Endothelial cell (in vitro differentiated cells): ENCODE measurements around the gene CD58. TPM values are rescaled to one million over a fixed set of nuclear protein-coding genes. Genes with fewer than 3 reads are reported as not detected.
A peak's percentile ranks its signal among the peaks of the same experiment; 100 is the strongest.
"Not testable (repeated sequence)": the region's sequence is repeated elsewhere in the genome, so short reads cannot be mapped to it uniquely, and the experiment has no call there.

Source experiments
- DNase-seq: peaks from one replicate; pipeline ENCODE4 v3.0.0; 2021; ENCODE audit warnings: low spot score
- H3K27ac Mint-ChIP-seq: one replicate; pipeline ENCODE4 v1.8.0; 2021; ENCODE audit warnings: mixed read lengths, inconsistent platforms; ENCODE audit not compliant: unreplicated experiment
- H3K27me3 Mint-ChIP-seq: one replicate; pipeline ENCODE4 v1.8.0; 2021; ENCODE audit warnings: mild to moderate bottlenecking, moderate library complexity, mixed read lengths, inconsistent platforms; ENCODE audit not compliant: unreplicated experiment
- H3K36me3 Mint-ChIP-seq: one replicate; pipeline ENCODE4 v1.8.0; 2021; ENCODE audit warnings: mild to moderate bottlenecking, low read depth, mixed read lengths, inconsistent platforms; ENCODE audit not compliant: unreplicated experiment
- H3K4me1 Mint-ChIP-seq: one replicate; pipeline ENCODE4 v1.8.0; 2021; ENCODE audit warnings: mild to moderate bottlenecking, mixed read lengths, inconsistent platforms; ENCODE audit not compliant: unreplicated experiment
- H3K4me3 Mint-ChIP-seq: one replicate; pipeline ENCODE4 v1.8.0; 2021; ENCODE audit warnings: mild to moderate bottlenecking, mixed read lengths, inconsistent platforms; ENCODE audit not compliant: unreplicated experiment
- H3K9me3 Mint-ChIP-seq: one replicate; pipeline ENCODE4 v1.8.0; 2021; ENCODE audit warnings: mixed read lengths, inconsistent platforms; ENCODE audit not compliant: unreplicated experiment
- long read RNA-seq: library from polyadenylated mRNA; unstranded; transcript quantifications from one replicate; pipeline ENCODE4 v2.0.0, GENCODE V29; 2020; ENCODE audit not compliant: unreplicated experiment
- total RNA-seq: library from RNA; stranded (reverse); fragmentation: NEBNext Ultra II Directional; extraction: Animal tissue kit (Norgen Biotek cat#: 25700); gene quantifications from one replicate; pipeline ENCODE4 v1.2.1, GENCODE V29; 2021; ENCODE audit not compliant: unreplicated experiment
- TF ChIP-seq, protein P1 (sequence below): fragments of 200-600 bp; sonication (generic); IDR thresholded peaks from one replicate; pipeline ENCODE4 v1.5.0; 2021; ENCODE audit warnings: antibody characterized with exemption; ENCODE audit not compliant: unreplicated experiment

The CD58 gene, protein sequence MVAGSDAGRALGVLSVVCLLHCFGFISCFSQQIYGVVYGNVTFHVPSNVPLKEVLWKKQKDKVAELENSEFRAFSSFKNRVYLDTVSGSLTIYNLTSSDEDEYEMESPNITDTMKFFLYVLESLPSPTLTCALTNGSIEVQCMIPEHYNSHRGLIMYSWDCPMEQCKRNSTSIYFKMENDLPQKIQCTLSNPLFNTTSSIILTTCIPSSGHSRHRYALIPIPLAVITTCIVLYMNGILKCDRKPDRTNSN
- total RNA-seq, result 9.0 TPM
- long read RNA-seq, transcript CD58-202 (6 exons, 1,098 nt), result major isoform, 9 of 12 reads
- long read RNA-seq, partial matches to known transcripts, result 0 of 12 reads
- long read RNA-seq, other reads (novel, unspliced or antisense), result 3 of 12 reads

DNA sequence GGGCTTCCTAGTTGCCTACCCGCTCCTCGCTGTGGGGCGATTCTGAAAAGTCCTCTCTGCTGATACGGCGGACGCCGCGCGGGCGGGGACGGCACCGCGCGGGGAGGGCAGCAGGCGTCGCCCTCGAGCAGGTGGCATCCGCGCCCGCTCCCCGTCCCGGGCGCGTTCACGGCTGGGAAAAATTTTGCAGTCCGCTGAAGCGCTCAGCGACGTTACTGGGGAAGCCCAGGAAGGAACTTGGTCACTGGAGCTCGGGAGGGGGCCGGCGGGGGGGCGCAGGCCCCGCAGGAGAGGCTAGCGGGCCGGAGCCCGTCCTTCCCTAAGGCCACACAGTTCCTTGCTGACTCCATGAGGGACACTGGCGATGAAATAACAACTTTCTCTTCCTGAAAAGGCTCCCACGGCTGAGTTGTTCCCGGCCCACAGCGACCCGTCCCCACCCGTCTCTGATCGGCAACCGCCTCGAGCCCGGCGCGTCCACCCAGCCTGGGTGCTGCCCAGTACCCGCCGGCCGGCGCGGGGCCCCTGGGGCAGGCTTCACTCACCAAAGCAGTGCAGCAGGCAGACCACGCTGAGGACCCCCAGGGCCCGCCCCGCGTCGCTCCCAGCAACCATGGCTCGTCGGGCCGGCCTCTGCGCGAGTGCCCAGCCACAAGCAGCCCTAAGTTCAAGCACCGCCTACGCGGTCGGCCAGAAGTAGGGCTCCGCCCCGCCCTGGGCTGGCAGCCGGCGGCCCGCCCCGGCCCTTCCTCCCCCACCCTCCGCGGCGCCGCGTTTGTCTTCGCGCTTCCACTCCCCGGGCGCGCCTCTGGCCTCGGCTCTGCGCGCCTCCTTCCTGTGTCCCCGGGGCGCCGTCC lies at the start of gene CD58:
TSS of gene CD58 (minus strand) at position 669 of the 857 bp plus-strand sequence. CDS start at position 615, 54 bp downstream.
- Mint-ChIP-seq H3K4me3 (peak within 1 kb of the TSS; percentile 94), H3K4me1 (peaks cover 18% of the 10 kb centered on the region), H3K27ac (peak within 1 kb of the TSS; percentile 85), H3K9me3 (no peaks in the 10 kb centered on the region), H3K27me3 (peaks cover 6% of the 10 kb centered on the region), H3K36me3 (peaks cover 3% of the 10 kb centered on the region)
- TF ChIP-seq, protein P1, sequence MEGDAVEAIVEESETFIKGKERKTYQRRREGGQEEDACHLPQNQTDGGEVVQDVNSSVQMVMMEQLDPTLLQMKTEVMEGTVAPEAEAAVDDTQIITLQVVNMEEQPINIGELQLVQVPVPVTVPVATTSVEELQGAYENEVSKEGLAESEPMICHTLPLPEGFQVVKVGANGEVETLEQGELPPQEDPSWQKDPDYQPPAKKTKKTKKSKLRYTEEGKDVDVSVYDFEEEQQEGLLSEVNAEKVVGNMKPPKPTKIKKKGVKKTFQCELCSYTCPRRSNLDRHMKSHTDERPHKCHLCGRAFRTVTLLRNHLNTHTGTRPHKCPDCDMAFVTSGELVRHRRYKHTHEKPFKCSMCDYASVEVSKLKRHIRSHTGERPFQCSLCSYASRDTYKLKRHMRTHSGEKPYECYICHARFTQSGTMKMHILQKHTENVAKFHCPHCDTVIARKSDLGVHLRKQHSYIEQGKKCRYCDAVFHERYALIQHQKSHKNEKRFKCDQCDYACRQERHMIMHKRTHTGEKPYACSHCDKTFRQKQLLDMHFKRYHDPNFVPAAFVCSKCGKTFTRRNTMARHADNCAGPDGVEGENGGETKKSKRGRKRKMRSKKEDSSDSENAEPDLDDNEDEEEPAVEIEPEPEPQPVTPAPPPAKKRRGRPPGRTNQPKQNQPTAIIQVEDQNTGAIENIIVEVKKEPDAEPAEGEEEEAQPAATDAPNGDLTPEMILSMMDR, result peak; percentile 62
- DNase-seq, result peak; percentile 86

DNA sequence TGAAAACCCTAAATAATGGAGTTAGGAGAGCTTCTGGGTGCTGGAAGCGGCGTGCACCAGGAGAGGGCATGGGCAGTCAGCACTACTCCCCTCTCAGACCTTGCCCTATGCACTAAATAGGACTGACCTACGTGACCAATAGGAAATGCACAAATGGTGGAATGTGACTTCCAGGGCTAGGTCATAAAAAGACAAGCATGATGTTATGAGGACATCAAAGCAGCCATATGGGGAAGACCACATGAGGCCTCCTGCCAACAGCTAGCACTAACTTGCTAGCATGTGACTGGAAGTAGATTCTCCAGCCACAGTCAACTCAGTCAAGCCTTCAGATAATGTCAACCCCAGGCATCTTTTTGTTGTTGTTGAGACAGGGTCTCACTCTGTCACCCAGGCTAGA lies 49.6 kb upstream of the CD58 start:
- not testable (repeated sequence) for H3K36me3 Mint-ChIP-seq, H3K9me3 Mint-ChIP-seq, H3K4me1 Mint-ChIP-seq, DNase-seq, H3K4me3 Mint-ChIP-seq, H3K27ac Mint-ChIP-seq, H3K27me3 Mint-ChIP-seq

- not testable (repeated sequence) for H3K9me3 Mint-ChIP-seq, H3K27me3 Mint-ChIP-seq, H3K36me3 Mint-ChIP-seq, DNase-seq, H3K4me1 Mint-ChIP-seq, H3K4me3 Mint-ChIP-seq, H3K27ac Mint-ChIP-seq
Observed at GRCh38 chr1:116619106-116619505, 48.3 kb upstream of the CD58 start.

DNA sequence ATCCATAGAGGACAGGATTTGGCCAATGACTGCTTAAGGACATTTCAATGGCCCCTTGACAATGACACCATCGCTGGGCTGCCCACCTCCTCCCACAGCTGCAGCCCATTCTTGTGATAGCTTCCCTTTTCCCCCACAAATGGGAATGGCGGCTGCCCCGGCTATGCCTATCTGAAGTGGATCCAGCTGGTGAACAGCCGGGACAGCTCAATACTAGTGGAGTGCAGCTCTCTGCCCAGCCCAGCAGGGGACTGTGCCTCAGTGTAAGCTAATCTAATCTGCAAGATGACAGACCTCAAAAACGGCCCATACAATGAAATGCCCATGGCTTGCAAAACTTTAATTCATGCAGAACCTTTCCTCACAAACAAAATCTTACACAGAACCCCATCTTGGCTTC lies 47.0 kb upstream of the CD58 start:
- H3K36me3 Mint-ChIP-seq, H3K27ac Mint-ChIP-seq, H3K4me1 Mint-ChIP-seq, H3K27me3 Mint-ChIP-seq, H3K9me3 Mint-ChIP-seq, DNase-seq, H3K4me3 Mint-ChIP-seq: not testable (repeated sequence)

GRCh38 chr1:116613825-116614224 lies 43.0 kb upstream of the CD58 start:
- H3K4me3 Mint-ChIP-seq, H3K27me3 Mint-ChIP-seq, H3K27ac Mint-ChIP-seq, DNase-seq, H3K9me3 Mint-ChIP-seq, H3K36me3 Mint-ChIP-seq: not testable (repeated sequence)
- peaks cover 23% of the 10 kb centered on the region for H3K4me1 Mint-ChIP-seq

DNA sequence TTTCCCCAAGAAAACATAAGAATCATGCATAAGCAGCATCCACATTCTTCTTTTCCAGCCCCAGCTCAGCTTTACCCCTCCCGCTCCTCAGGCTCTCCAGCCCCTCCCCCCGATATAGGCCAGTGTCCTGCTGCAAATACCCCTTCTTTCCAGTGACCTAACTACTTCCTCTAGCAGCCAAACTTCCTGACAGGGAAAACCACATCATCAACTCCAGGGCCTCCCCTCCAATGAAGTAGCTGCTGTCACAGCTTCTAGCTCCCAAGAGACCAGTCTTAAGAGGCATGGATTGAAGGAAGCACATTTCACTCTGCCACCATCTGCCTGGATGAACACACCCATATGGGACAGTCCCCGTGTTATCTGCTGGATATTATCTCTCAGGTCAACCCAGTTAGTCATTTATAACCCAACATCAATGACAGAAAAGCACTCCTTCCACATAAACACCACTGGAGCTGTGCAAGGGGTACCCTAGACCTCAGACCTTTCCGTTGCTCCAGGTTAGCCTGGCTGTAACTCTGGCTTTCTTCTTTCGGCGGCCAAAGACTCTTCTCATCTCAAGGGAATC lies 39.1 kb upstream of the CD58 start:
- Mint-ChIP-seq H3K27ac (peak overlapping the region; percentile 4), H3K36me3 (peaks cover 13% of the 10 kb centered on the region), H3K4me1 (peaks cover 23% of the 10 kb centered on the region)
- H3K9me3 Mint-ChIP-seq, DNase-seq, H3K4me3 Mint-ChIP-seq, H3K27me3 Mint-ChIP-seq: not testable (repeated sequence)

GRCh38 chr1:116608841-116609240 lies 38.0 kb upstream of the CD58 start:
- not testable (repeated sequence) for H3K27me3 Mint-ChIP-seq, H3K27ac Mint-ChIP-seq, H3K9me3 Mint-ChIP-seq, DNase-seq, H3K36me3 Mint-ChIP-seq, H3K4me3 Mint-ChIP-seq
- H3K4me1 Mint-ChIP-seq, result peaks cover 23% of the 10 kb centered on the region

- H3K27ac Mint-ChIP-seq, result not testable (repeated sequence)
Observed at GRCh38 chr1:116608151-116608550, 37.3 kb upstream of the CD58 start.

GRCh38 chr1:116607463-116607862 lies 36.6 kb upstream of the CD58 start:
- not testable (repeated sequence) for H3K27me3 Mint-ChIP-seq, H3K4me3 Mint-ChIP-seq, H3K27ac Mint-ChIP-seq, DNase-seq, H3K9me3 Mint-ChIP-seq
- Mint-ChIP-seq H3K4me1 (peaks cover 25% of the 10 kb centered on the region), H3K36me3 (peaks cover 15% of the 10 kb centered on the region)

More at GRCh38 chr1:116608151-116608550, 37.3 kb upstream of the CD58 start:
- not testable (repeated sequence) for H3K9me3 Mint-ChIP-seq, H3K4me3 Mint-ChIP-seq, H3K27me3 Mint-ChIP-seq, DNase-seq
- Mint-ChIP-seq H3K36me3 (peaks cover 15% of the 10 kb centered on the region), H3K4me1 (peaks cover 23% of the 10 kb centered on the region)

DNA sequence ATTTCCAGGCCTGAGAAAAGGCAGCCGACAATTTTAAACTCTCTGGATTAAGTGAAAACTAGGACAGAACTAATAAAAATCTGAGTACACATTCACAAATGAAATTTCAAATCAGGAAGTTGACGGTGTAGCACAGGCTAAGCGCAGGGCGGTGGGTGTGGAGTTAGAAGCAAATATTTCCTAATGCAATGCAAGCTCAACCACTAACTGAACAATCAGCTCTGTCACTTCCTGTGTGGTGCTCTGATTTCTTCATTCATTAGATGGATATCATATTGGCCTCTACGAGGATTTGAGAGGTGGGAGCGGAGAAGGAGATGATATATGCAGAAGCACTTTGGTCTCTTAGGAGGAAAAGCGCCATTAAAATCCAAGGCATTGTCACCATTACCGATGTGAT lies 35.2 kb upstream of the CD58 start:
- DNase-seq, H3K9me3 Mint-ChIP-seq, H3K4me3 Mint-ChIP-seq, H3K27ac Mint-ChIP-seq, H3K27me3 Mint-ChIP-seq: not testable (repeated sequence)
- H3K36me3 Mint-ChIP-seq, result peaks cover 15% of the 10 kb centered on the region
- peaks cover 24% of the 10 kb centered on the region for H3K4me1 Mint-ChIP-seq
